H7 (cell line): ENCODE data around the gene TAF7L. TPM values are rescaled to one million over a fixed set of nuclear protein-coding genes. Genes with fewer than 3 reads are reported as not detected.

Experiments
- DNase-seq: peaks from one replicate; pipeline ENCODE4 v3.0.0; 2012
- H3K27me3 ChIP-seq: 2 replicates; pipeline ENCODE4 v1.6.0; 2011; ENCODE audit warnings: mild to moderate bottlenecking, low read length; ENCODE audit not compliant: control insufficient read depth, insufficient read depth
- H3K36me3 ChIP-seq: replicated peaks from 2 replicates; pipeline ENCODE4 v1.5.1; 2011; ENCODE audit warnings: low read length; ENCODE audit not compliant: control insufficient read depth, insufficient read depth
- H3K4me3 ChIP-seq: 2 replicates; pipeline ENCODE4 v1.5.1; 2011; ENCODE audit warnings: low read depth, mild to moderate bottlenecking, control low read depth, low read length, moderate library complexity; ENCODE audit not compliant: insufficient read depth
- total RNA-seq: library from RNA; depleted of rRNA; stranded (reverse); fragments of >200 nt; shearing (Covaris generic); gene quantifications from 2 replicates; pipeline ENCODE4 v1.2.3, GENCODE V29; 2014

TAF7L gene
- total RNA-seq, 1 experiment from 2014 or later: not detected

DNA sequence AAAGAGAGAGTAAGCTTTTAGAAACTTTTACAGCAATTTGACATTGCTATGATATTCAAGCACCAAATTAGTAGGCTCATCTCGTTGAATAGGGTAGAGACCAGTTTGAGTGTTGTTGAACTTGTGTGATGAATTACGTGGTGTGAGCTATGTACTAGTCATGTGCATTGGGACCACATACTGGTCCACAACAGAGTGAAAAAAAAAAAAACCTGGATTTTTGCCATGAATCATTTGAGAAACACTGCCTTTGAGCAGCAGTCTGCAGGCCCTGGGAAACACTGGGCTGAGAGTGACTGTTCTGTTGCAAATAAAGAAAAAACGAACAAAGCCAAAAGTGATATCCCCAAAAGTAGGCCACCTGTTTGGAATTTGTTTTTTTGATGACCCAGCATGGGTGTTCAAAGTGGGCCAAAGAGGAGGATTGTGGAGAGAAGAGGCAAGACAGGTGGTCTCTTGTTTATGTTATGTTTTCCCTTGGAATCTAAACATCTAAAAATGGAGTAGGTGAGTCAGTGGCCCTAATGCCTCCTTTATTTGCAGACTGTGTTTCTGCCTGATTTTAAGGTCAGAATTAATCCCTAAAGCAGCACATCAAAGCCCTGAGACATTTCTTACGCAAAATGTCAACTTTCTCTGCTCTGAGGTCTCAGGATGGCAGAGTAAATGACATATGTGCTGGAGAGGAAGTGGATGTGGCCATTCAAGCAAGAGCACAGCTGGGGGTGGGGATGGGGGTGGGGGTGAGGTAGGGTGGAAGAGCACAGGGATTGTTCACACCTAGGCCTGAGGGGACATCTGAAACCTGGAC is 33.5 kb downstream of the TAF7L start:
- no peak overlapping the region for H3K4me3 ChIP-seq
- no peaks in the 10 kb centered on the region for H3K27me3 ChIP-seq
- H3K36me3 ChIP-seq: no peaks in the 10 kb centered on the region
- DNase-seq: no peak

- DNase-seq: no peak
- Histone ChIP-seq H3K27me3 (no peaks in the 10 kb centered on the region), H3K36me3 (no peaks in the 10 kb centered on the region), H3K4me3 (no peak overlapping the region)
Observed at GRCh38 chrX:101252634-101253033, 38.5 kb downstream of the TAF7L start.

DNA sequence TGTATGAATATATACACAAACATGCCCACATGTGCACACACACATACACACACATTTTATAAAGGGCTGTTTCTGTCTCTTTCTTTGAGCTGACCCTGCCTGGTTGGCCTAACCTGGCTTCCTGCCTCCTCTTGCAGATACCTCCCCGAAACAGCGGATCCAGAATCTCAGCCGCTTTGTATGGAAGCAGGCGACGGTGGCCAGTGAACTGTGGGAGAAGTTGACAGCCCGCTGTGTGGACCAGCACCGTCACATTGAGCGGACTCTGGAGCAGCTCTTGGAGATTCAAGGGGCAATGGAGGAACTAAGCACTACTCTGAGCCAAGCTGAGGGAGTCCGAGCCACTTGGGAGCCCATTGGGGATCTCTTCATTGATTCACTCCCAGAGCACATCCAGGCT is 49.6 kb downstream of the TAF7L start:
- no peaks in the 10 kb centered on the region for H3K36me3 ChIP-seq
- no peak for DNase-seq
- no peaks in the 10 kb centered on the region for H3K27me3 ChIP-seq
- no peak overlapping the region for H3K4me3 ChIP-seq

DNA sequence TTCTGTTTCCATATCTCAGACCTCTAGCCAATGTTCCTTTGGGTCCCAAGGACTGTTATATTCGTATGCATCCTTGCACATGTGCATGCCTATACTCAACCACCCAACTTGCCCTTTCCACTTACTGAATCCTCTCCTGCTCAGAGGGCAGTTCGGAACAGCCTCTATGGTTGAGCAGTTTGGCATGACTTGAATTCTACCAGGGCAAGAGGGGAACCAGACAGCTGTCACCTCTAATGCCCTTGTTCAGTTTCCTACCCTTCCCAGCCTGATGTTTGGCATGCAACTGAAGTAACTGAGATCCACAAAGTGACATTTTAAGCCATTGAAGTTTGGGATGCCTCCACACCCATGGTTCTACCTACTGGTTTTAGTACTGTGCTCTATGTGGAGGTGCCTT is 54.1 kb downstream of the TAF7L start:
- Histone ChIP-seq H3K4me3 (no peak overlapping the region), H3K36me3 (no peaks in the 10 kb centered on the region), H3K27me3 (no peaks in the 10 kb centered on the region)
- DNase-seq: no peak

DNA sequence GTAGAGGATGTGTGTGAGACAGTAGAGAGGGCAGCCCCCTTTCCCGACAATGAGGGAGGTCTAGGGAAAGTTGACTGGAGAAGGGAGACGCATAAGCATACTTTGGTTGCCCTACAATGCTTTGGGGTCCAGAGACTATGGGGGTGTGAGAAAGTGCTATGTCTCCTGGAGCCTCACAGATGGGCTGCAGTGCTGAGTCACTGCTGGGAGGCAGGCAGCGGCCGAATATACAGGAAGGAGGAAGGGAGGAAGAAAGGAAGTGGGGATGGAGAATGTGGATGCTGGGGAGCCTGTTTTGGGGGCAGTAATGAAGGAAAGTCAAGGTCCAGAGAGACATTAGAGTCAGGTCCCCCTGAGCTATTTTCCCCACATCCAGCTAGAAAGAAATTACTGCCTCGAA is 58.8 kb downstream of the TAF7L start:
- no peak for DNase-seq
- no peak overlapping the region for H3K4me3 ChIP-seq
- H3K36me3 ChIP-seq: no peaks in the 10 kb centered on the region
- H3K27me3 ChIP-seq: no peaks in the 10 kb centered on the region

DNA sequence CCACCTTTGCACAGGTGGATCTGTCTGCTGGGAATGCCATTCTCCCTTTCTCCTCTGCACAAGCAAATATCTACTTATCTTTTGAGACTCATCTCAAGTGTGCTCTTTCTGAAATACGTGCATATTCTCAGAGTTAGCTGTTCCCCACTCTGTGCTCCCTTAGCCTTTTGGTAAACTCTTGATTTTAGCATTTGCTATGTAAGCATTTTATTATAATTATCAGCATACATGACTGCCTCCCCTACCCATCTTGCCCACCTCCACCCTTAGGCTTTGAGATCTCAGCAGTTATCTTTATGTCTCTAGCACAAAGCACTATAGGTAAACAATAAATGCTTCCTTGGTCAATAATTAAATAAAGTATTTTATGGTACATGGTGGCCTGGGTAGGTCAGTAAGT is 60.1 kb downstream of the TAF7L start:
- Histone ChIP-seq H3K36me3 (no peaks in the 10 kb centered on the region), H3K4me3 (no peak overlapping the region), H3K27me3 (no peaks in the 10 kb centered on the region)
- DNase-seq: no peak

- no peaks in the 10 kb centered on the region for H3K36me3 ChIP-seq
- H3K27me3 ChIP-seq: no peaks in the 10 kb centered on the region
- DNase-seq: no peak
- H3K4me3 ChIP-seq: no peak overlapping the region
Observed at GRCh38 chrX:101230636-101231035, 60.5 kb downstream of the TAF7L start.

DNA sequence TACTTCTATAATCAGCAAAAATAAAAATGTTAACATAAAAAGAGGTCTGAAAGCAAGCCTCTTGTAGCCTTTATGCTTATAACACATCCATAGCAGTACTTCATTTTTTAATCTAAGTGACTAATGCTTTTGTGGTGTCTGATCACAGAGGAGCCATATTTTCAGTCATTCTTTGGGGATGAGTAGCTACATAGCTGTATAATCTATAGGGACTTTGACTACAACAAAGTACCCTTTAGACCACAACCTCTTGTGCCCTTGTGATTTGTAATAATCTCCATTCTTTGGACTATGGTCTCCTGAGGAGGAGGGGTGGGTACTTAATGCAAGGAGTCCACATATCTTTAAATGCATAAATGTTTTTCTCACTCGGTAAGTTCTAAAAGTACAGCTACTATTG is 62.0 kb downstream of the TAF7L start:
- no peak overlapping the region for H3K4me3 ChIP-seq
- H3K27me3 ChIP-seq: no peaks in the 10 kb centered on the region
- no peaks in the 10 kb centered on the region for H3K36me3 ChIP-seq
- DNase-seq: no peak

GRCh38 chrX:101223226-101223625 is 67.9 kb downstream of the TAF7L start:
- no peak for DNase-seq
- H3K27me3 ChIP-seq: no peaks in the 10 kb centered on the region
- H3K36me3 ChIP-seq: no peaks in the 10 kb centered on the region
- H3K4me3 ChIP-seq: no peak overlapping the region

DNA sequence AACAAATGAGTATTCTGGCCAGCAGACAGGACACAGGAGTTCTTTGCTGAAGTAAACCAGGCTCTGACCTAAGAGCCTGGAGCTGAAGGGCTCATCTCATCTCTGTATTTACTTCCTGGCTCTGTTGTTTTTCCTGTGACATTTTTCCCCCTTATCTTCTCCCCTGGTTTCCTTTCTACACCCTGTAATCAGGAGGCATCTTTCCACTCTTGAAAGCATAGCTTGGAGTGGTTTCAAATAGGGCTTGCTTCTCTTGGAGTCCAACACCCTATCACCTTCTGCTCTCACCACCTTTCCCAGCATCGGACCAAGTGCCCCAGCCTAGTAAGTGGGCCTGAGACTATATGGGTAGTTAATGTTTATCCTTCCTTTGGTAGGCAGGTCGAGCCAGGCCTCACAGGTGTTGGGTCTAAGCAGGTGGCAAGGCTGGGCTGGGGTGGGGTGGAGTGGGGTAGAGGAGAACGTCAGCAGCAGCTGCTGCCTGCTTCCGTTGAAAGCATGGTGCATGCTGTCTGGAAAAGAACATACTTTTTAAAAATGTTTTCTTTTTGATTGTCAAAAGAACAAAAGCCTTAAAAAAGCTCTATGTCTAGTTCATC is 70.4 kb downstream of the TAF7L start:
- H3K27me3 ChIP-seq: no peaks in the 10 kb centered on the region
- no peaks in the 10 kb centered on the region for H3K36me3 ChIP-seq
- no peak for DNase-seq
- no peak overlapping the region for H3K4me3 ChIP-seq

- Histone ChIP-seq H3K36me3 (no peaks in the 10 kb centered on the region), H3K27me3 (no peaks in the 10 kb centered on the region), H3K4me3 (no peak overlapping the region)
- DNase-seq: no peak
Observed at GRCh38 chrX:101219864-101220346, 71.2 kb downstream of the TAF7L start.

- Histone ChIP-seq H3K4me3 (no peak within 1 kb of the TSS), H3K36me3 (no peaks in the 10 kb centered on the region), H3K27me3 (no peaks in the 10 kb centered on the region)
- no peak for DNase-seq
Observed at GRCh38 chrX:101219116-101219863, 71.8 kb downstream of the TAF7L start, which contains the start of gene DRP2. Gene DRP2, plus strand, starts transcription at chrX:101219786. Its CDS starts 11,862 bp downstream, at chrX:101231648.
